Ovary (tissue), 9 donors: ENCODE results near the gene KIF26B. TPM values are rescaled to one million over a fixed set of nuclear protein-coding genes. Genes with fewer than 3 reads are reported as not detected.

Experiments
- DNase-seq, 5 donors: peaks; one replicate each; pipeline ENCODE4 v3.0.0-alpha.2; 2019 to 2020
- H3K27ac ChIP-seq, 2 donors: fragments of 200-600 bp; one replicate each; pipeline versions ENCODE4 v1.5.1 to v1.8.0; 2019 to 2022
- H3K27me3 ChIP-seq: fragments of 200-600 bp; one replicate; pipeline ENCODE4 v1.8.0; 2022
- H3K36me3 ChIP-seq: fragments of 200-600 bp; sonication (generic); one replicate; pipeline ENCODE4 v1.5.1; 2019
- H3K4me1 ChIP-seq: one replicate; pipeline ENCODE4 v1.8.1; 2013; ENCODE audit warnings: mild to moderate bottlenecking, moderate library complexity; ENCODE audit not compliant: insufficient read depth
- H3K4me3 ChIP-seq: fragments of 200-600 bp; sonication (generic); one replicate; pipeline ENCODE4 v1.5.1; 2017
- H3K9me3 ChIP-seq, 2 donors: fragments of 200-600 bp in 1 of 2; sonication (generic) in 1 of 2; one replicate each; pipeline versions ENCODE4 v1.5.1 to v1.8.1; 2013 to 2019; ENCODE audit warnings: mild to moderate bottlenecking in 1 of 2, moderate library complexity in 1 of 2
- EP300 ChIP-seq: sonication (generic); formaldehyde crosslinking; IDR thresholded peaks from one replicate; pipeline ENCODE4 v1.6.1; 2017; ENCODE audit warnings: antibody characterized with exemption
- POLR2A ChIP-seq: fragments of 450-650 bp; IDR thresholded peaks from one replicate; pipeline ENCODE4 v1.6.1; 2017; ENCODE audit warnings: antibody characterized with exemption, mild to moderate bottlenecking, moderate library complexity
- WGBS, 3 donors: extraction: QIAGEN DNeasy Blood & Tissue Kit in 1 of 3; methylation state at CpG; one replicate each; pipeline versions ENCODE4 v1.1.5 to v1.1.7; 2013 to 2017; 5-methylcytosine and 5-hydroxymethylcytosine counted together
- intact Hi-C, 4 donors: fragments of 100-400 bp; cut with DNase I; formaldehyde crosslinking; loops; one replicate each; pipeline versions ENCODE4 v1.11.0 to v1.15.1; 2022 to 2023
- polyA plus RNA-seq, 2 donors: library from polyadenylated mRNA; stranded (reverse); fragments of 200-250 nt in 1 of 2; fragments of 350-450 nt in 1 of 2; fragmentation: Illumina TruSeq in 1 of 2; extraction: RNeasy Lipid Tissue Mini Kit (QIAGEN cat#74804) in 1 of 2; gene quantifications; one replicate each; pipeline ENCODE4 v1.2.3, GENCODE V29; 2013 to 2014
- total RNA-seq, 7 donors: library from RNA; depleted of rRNA in 2 of 7; stranded (reverse); fragments of >200 nt in 2 of 7; fragmentation: NEBNext Ultra II Directional in 3 of 7; extraction: Animal tissue kit (Norgen Biotek cat#: 25700) in 3 of 7; gene quantifications; one replicate each; pipeline versions ENCODE4 v1.1.0 to v1.2.4, GENCODE V29; 2016 to 2023
- TF ChIP-seq, protein P1 (sequence below), 3 donors: fragments of 450-650 bp in 2 of 3; fragments of 200-600 bp in 1 of 3; IDR thresholded peaks; one replicate each; pipeline versions ENCODE4 v1.5.1 to v1.8.0; 2016 to 2022; ENCODE audit warnings: antibody characterized with exemption in 3 of 3, mild to moderate bottlenecking in 1 of 3
- donor health status: DM: no; HTN: no; CAD: no; lungs with moderate emphysema.
- donor health status: DM: no; HTN: no; CAD: no.
- donor health status: Bipolar disorder and iron deficiency.
- donor health status: DM: yes; HTN: yes; CAD: no.
- donor health status: DM: no; HTN: no; CAD: no.
- donor health status: DM: yes; HTN: yes; CAD: no.

Gene KIF26B
- total and polyA plus RNA-seq, 9 donors = 0.28 to 4.0 (median 0.54) TPM

DNA sequence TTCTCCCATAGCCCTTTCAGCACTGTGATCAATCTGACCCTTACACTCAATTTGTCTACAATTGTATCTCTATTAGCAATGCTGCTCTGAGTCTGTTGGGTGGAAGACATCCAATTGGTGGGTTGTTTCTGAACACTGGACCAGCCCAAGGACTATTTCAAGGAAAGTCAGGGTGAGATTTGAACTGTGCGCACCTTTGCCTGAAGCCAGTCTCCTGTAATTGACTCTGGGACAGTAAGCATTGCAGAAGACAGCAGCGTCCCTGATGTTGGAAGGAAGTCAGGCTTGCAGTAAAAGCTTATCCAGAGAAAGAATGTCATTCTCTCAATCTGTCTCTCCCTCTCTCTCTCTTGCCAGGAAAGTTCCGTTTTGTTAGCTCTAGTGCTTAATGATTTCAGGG lies 233.9 kb downstream of the KIF26B start:
- Histone ChIP-seq H3K27ac (no peak overlapping the region), H3K27me3 (no peaks in the 10 kb centered on the region), H3K4me3 (no peak overlapping the region), H3K4me1 (peaks cover 2% of the 10 kb centered on the region), H3K36me3 (no peaks in the 10 kb centered on the region), H3K9me3 (no peaks in the 10 kb centered on the region)
- TF ChIP-seq POLR2A (no peak), EP300 (no peak)
- TF ChIP-seq, protein P1, sequence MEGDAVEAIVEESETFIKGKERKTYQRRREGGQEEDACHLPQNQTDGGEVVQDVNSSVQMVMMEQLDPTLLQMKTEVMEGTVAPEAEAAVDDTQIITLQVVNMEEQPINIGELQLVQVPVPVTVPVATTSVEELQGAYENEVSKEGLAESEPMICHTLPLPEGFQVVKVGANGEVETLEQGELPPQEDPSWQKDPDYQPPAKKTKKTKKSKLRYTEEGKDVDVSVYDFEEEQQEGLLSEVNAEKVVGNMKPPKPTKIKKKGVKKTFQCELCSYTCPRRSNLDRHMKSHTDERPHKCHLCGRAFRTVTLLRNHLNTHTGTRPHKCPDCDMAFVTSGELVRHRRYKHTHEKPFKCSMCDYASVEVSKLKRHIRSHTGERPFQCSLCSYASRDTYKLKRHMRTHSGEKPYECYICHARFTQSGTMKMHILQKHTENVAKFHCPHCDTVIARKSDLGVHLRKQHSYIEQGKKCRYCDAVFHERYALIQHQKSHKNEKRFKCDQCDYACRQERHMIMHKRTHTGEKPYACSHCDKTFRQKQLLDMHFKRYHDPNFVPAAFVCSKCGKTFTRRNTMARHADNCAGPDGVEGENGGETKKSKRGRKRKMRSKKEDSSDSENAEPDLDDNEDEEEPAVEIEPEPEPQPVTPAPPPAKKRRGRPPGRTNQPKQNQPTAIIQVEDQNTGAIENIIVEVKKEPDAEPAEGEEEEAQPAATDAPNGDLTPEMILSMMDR (IDR thresholded peaks at IDR 0.05) = no peak
- intact Hi-C loops = no loop called here
- 56 to 65% (median 65%) methylated on average over 3 of the region's 3 CpGs for WGBS, 3 donors
- no peak for DNase-seq

DNA sequence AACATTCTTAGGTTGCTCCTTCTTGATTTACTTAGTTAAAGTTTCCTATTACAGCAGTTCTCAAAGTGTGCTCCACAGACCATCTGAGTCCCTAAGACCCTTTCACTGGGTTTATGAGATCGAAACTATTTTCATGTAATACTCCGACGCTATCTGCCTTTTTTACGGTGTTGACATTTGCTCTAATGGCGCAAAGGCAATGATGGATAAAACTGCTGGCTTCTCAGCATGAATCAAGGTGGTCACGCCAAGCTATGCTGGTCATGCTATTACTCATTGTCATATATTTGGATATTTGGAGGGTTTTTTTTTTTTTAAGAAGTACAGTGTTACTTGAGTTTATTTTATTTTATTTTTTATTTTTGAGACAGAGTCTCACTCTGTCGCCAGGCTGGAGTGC lies 235.1 kb downstream of the KIF26B start:
- DNase-seq = no peak
- no peaks in the 10 kb centered on the region for H3K36me3 ChIP-seq
- no peak for TF ChIP-seq EP300
- no peak for TF ChIP-seq POLR2A
- TF ChIP-seq, protein P1 (IDR thresholded peaks at IDR 0.05) = no peak
- H3K4me3 ChIP-seq = no peak overlapping the region
- H3K27ac ChIP-seq = no peak overlapping the region
- no peaks in the 10 kb centered on the region for H3K27me3 ChIP-seq
- intact Hi-C loops = no loop called here
- WGBS, 3 donors = 95 to 97% (median 96%) methylated on average over 7 of the region's 7 CpGs
- no peaks in the 10 kb centered on the region for H3K9me3 ChIP-seq
- peaks cover 2% of the 10 kb centered on the region for H3K4me1 ChIP-seq

DNA sequence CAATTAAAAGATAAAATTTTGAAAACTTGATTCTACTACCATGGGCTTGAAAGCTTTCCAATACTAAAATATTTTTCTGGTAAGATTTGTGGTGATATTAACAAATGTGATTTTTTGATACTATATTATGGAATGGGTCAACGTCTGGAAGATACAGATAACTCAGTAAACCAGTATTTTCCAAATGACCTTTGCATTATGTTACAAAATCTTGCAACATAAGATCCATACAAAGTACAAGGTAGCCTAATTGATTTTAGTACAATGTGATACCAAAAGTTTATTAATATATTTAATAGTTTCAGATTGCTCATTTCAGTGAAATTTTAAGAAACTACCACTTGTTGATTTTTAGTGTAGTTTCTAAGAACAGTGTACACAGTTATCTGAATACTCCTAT lies 236.2 kb downstream of the KIF26B start:
- Histone ChIP-seq H3K27ac (no peak overlapping the region), H3K27me3 (no peaks in the 10 kb centered on the region), H3K9me3 (no peaks in the 10 kb centered on the region), H3K36me3 (no peaks in the 10 kb centered on the region), H3K4me3 (no peak overlapping the region), H3K4me1 (peaks cover 2% of the 10 kb centered on the region)
- 90 to 93% (median 91%) methylated on average over 1 of the region's 1 CpG for WGBS, 3 donors
- no peak for DNase-seq
- intact Hi-C loops = no loop called here
- TF ChIP-seq, protein P1 (IDR thresholded peaks at IDR 0.05) = no peak

DNA sequence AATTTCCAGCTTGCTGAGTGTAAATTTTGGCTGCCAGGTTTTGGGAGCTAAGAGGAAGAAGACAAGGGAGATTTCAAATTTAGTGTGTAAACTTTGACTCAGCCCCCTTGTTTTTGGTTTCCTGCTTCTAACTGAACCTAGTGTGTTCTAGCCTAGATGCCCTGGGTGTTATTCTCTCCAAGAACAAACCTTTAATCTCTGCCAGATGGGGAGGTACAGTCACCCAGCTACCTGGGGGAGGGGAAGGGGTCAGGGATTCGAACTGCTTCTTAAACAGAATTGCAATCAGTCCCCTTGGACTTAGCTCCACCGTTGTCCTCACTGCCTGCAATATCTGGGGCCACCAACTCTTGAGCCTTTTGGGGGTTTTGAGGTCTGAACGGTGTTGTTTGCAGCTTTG lies 238.9 kb downstream of the KIF26B start:
- TF ChIP-seq EP300 = no peak
- TF ChIP-seq, protein P1 (IDR thresholded peaks at IDR 0.05) = no peak
- TF ChIP-seq POLR2A = no peak
- no peak overlapping the region for H3K4me3 ChIP-seq
- 74 to 93% (median 83%) methylated on average over 3 of the region's 3 CpGs for WGBS, 3 donors
- H3K36me3 ChIP-seq = no peaks in the 10 kb centered on the region
- H3K9me3 ChIP-seq = no peaks in the 10 kb centered on the region
- H3K4me1 ChIP-seq = no peaks in the 10 kb centered on the region
- no peak overlapping the region for H3K27ac ChIP-seq
- intact Hi-C loops = no loop called here
- no peak for DNase-seq
- no peaks in the 10 kb centered on the region for H3K27me3 ChIP-seq

DNA sequence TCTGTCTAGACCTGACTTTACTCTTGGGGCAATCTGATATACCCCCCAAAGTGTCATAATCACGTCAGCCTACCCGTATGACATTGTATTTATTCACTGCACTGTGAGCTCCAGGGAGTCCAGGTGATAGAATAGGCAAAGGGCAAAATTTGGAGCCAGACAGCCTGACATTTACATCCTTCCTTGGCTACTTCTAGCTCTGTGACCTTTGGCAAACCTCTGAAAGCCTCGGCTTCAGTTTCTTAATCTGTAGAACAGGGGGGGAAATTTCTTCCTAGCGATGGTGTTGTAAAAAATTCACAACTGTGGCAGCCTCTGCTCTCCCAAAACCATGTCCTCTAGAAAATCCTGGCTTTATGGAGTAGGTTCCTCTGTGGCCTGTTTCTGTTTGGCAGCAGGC lies 240.9 kb downstream of the KIF26B start:
- 40 to 51% (median 45%) methylated on average over 4 of the region's 4 CpGs for WGBS, 3 donors
- Histone ChIP-seq H3K27ac (no peak overlapping the region), H3K9me3 (no peaks in the 10 kb centered on the region), H3K4me1 (no peaks in the 10 kb centered on the region), H3K36me3 (no peaks in the 10 kb centered on the region), H3K27me3 (no peaks in the 10 kb centered on the region), H3K4me3 (no peak overlapping the region)
- intact Hi-C loops = no loop called here
- DNase-seq = no peak
- TF ChIP-seq, protein P1 (IDR thresholded peaks at IDR 0.05) = no peak
- TF ChIP-seq POLR2A (no peak), EP300 (no peak)
